Measurements from ENCODE around the gene CCP110. TPM values are rescaled to one million over a fixed set of nuclear protein-coding genes. Genes with fewer than 3 reads are reported as not detected.

CCP110 gene
- total RNA-seq, 1 donor from 2014 or later, result 3.9 TPM

GRCh38 chr16:19502395-19503131, 21.2 kb upstream of the CCP110 start:
- peak; percentile 79 for TF ChIP-seq CTCF (IDR thresholded peaks at IDR 0.05; ENCODE audit: insufficient read depth, low read length, severe bottlenecking)
- DNase-seq (ENCODE audit: low read depth) (peak; percentile 71), FAIRE-seq (no peak)
- Histone ChIP-seq H3K4me3 (ENCODE audit: low read depth, low read length) (no peak overlapping the region), H3K27me3 (ENCODE audit: control insufficient read depth, insufficient read depth, low read length) (no peaks in the 10 kb centered on the region), H3K36me3 (ENCODE audit: control insufficient read depth, insufficient read depth, low read length) (peaks cover 8% of the 10 kb centered on the region)

GRCh38 chr16:19503461-19504075, 20.2 kb upstream of the CCP110 start:
- no peak overlapping the region for H3K4me3 ChIP-seq (ENCODE audit: low read depth, low read length)
- no peak for DNase-seq (ENCODE audit: low read depth)
- FAIRE-seq, result no peak
- no peaks in the 10 kb centered on the region for H3K27me3 ChIP-seq (ENCODE audit: control insufficient read depth, insufficient read depth, low read length)
- peaks cover 10% of the 10 kb centered on the region for H3K36me3 ChIP-seq (ENCODE audit: control insufficient read depth, insufficient read depth, low read length)
- TF ChIP-seq CTCF (IDR thresholded peaks at IDR 0.05; ENCODE audit: insufficient read depth, low read length, severe bottlenecking), result no peak

GRCh38 chr16:19505600-19506303, 18.0 kb upstream of the CCP110 start:
- Histone ChIP-seq H3K27me3 (ENCODE audit: control insufficient read depth, insufficient read depth, low read length) (no peaks in the 10 kb centered on the region), H3K36me3 (ENCODE audit: control insufficient read depth, insufficient read depth, low read length) (peaks cover 9% of the 10 kb centered on the region), H3K4me3 (ENCODE audit: low read depth, low read length) (no peak overlapping the region)
- FAIRE-seq (no peak), DNase-seq (ENCODE audit: low read depth) (no peak)
- no peak for TF ChIP-seq CTCF (IDR thresholded peaks at IDR 0.05; ENCODE audit: insufficient read depth, low read length, severe bottlenecking)

- no peaks in the 10 kb centered on the region for H3K27me3 ChIP-seq (ENCODE audit: control insufficient read depth, insufficient read depth, low read length)
- H3K36me3 ChIP-seq (ENCODE audit: control insufficient read depth, insufficient read depth, low read length), result peaks cover 9% of the 10 kb centered on the region
- no peak for DNase-seq (ENCODE audit: low read depth)
- no peak for TF ChIP-seq CTCF (IDR thresholded peaks at IDR 0.05; ENCODE audit: insufficient read depth, low read length, severe bottlenecking)
- FAIRE-seq, result no peak
- H3K4me3 ChIP-seq (ENCODE audit: low read depth, low read length), result no peak overlapping the region
Measured at GRCh38 chr16:19506965-19507364, 16.8 kb upstream of the CCP110 start.

- DNase-seq (ENCODE audit: low read depth) (no peak), FAIRE-seq (no peak)
- TF ChIP-seq CTCF (IDR thresholded peaks at IDR 0.05; ENCODE audit: insufficient read depth, low read length, severe bottlenecking), result no peak
- H3K4me3 ChIP-seq (ENCODE audit: low read depth, low read length), result no peak overlapping the region
- H3K27me3 ChIP-seq (ENCODE audit: control insufficient read depth, insufficient read depth, low read length), result no peaks in the 10 kb centered on the region
- H3K36me3 ChIP-seq (ENCODE audit: control insufficient read depth, insufficient read depth, low read length), result peaks cover 9% of the 10 kb centered on the region
Measured at GRCh38 chr16:19507867-19508266, 15.9 kb upstream of the CCP110 start.

Data from bronchial epithelial cell (primary cell).